IMR-90 (cell line): Measurements from ENCODE around the gene C19orf85. TPM values are rescaled to one million over a fixed set of nuclear protein-coding genes. Genes with fewer than 3 reads are reported as not detected.

ENCODE experiments used
- ATAC-seq: fragments of 200-7000 bp; cut with Tn5 transposase; 2 replicates; pipeline ENCODE4 v1.9.1; 2020; ENCODE audit warnings: low read depth, mild to moderate bottlenecking, moderate library complexity
- BruUV-seq: library from RNA; stranded (reverse); fragments of 400-500 nt; replicated peaks from 2 replicates; lab custom pipeline; 2021; lab: Mats Ljungman, UMichigan
- CTCF ChIA-PET: fragments of 300-600 bp; formaldehyde crosslinking; extraction: SDS; loops from one replicate; lab custom pipeline; 2021; ENCODE audit warnings: antibody characterized with exemption; lab: Yijun Ruan, JAX
- POLR2A ChIA-PET: fragments of 300-600 bp; sonication (Branson Sonifier 250); formaldehyde crosslinking; loops from one replicate; lab custom pipeline; 2022; ENCODE audit warnings: antibody characterized with exemption; ENCODE audit not compliant: unreplicated experiment; lab: Charles Lee
- DNase-seq: peaks from one replicate; pipeline ENCODE4 v3.0.0; 2013
- H2AFZ ChIP-seq: replicated peaks from 2 replicates; pipeline ENCODE3; 2013; ENCODE audit warnings: low read length, mild to moderate bottlenecking; ENCODE audit not compliant: poor library complexity
- H2AK5ac ChIP-seq: 2 replicates; pipeline ENCODE4 v1.6.1; 2013; ENCODE audit warnings: low read depth, low read length, inconsistent platforms
- H2AK9ac ChIP-seq: replicated peaks from 2 replicates; pipeline ENCODE3; 2013; ENCODE audit warnings: mild to moderate bottlenecking, low read depth, low read length, moderate library complexity; ENCODE audit not compliant: poor library complexity
- H2BK120ac ChIP-seq: 2 replicates; pipeline ENCODE4 v1.6.1; 2013; ENCODE audit warnings: low read depth, low read length, inconsistent platforms
- H2BK15ac ChIP-seq: 3 replicates; pipeline ENCODE4 v1.6.1; 2013; ENCODE audit warnings: low read depth, low read length, inconsistent platforms
- H2BK20ac ChIP-seq: 2 replicates; pipeline ENCODE4 v1.6.1; 2013; ENCODE audit warnings: low read depth, mild to moderate bottlenecking, inconsistent platforms, low read length, moderate library complexity
- H2BK5ac ChIP-seq: 2 replicates; pipeline ENCODE4 v1.6.1; 2013; ENCODE audit warnings: mild to moderate bottlenecking, low read depth, low read length, inconsistent platforms; ENCODE audit not compliant: poor library complexity, severe bottlenecking
- H3K14ac ChIP-seq: replicated peaks from 2 replicates; pipeline ENCODE4 v1.6.1; 2013; ENCODE audit warnings: low read depth, low read length, inconsistent platforms
- H3K18ac ChIP-seq: 2 replicates; pipeline ENCODE4 v1.6.1; 2013; ENCODE audit warnings: low read depth, low read length, control low read depth
- H3K23ac ChIP-seq: 2 replicates; pipeline ENCODE4 v1.6.1; 2013; ENCODE audit warnings: low read depth, low read length, inconsistent platforms
- H3K27ac ChIP-seq: 2 replicates; pipeline ENCODE4 v1.5.1; 2013; ENCODE audit warnings: mild to moderate bottlenecking, control low read depth, low read length; ENCODE audit not compliant: insufficient read depth
- H3K27me3 ChIP-seq: 2 replicates; pipeline ENCODE4 v1.6.1; 2013; ENCODE audit warnings: low read length; ENCODE audit not compliant: control insufficient read depth, insufficient read depth
- H3K36me3 ChIP-seq: 2 replicates; pipeline ENCODE4 v1.6.1; 2013; ENCODE audit warnings: low read length, mixed read lengths; ENCODE audit not compliant: control insufficient read depth, insufficient read depth
- H3K4ac ChIP-seq: 2 replicates; pipeline ENCODE4 v1.6.1; 2013; ENCODE audit warnings: low read depth, low read length, inconsistent platforms
- H3K4me1 ChIP-seq: 2 replicates; pipeline ENCODE4 v1.6.1; 2013; ENCODE audit warnings: low read length, mixed read lengths; ENCODE audit not compliant: control insufficient read depth, insufficient read depth
- H3K4me2 ChIP-seq: 2 replicates; pipeline ENCODE4 v1.6.1; 2013; ENCODE audit warnings: low read depth, mild to moderate bottlenecking, control low read depth, low read length, moderate library complexity
- H3K4me3 ChIP-seq: 2 replicates; pipeline ENCODE4 v1.5.1; 2013; ENCODE audit warnings: low read depth, mild to moderate bottlenecking, control low read depth, low read length, moderate library complexity; ENCODE audit not compliant: insufficient read depth
- H3K56ac ChIP-seq: 2 replicates; pipeline ENCODE4 v1.6.1; 2013; ENCODE audit warnings: low read length, inconsistent platforms; ENCODE audit not compliant: insufficient read depth; ENCODE audit errors: extremely low read depth
- H3K79me1 ChIP-seq, 2 experiments: 2 replicates each; pipeline ENCODE4 v1.6.1; 2013; ENCODE audit warnings: low read length in 2 of 2, inconsistent platforms in 1 of 2, low read depth in 1 of 2
- H3K9ac ChIP-seq: 2 replicates; pipeline ENCODE4 v1.6.1; 2013; ENCODE audit warnings: low read depth, low read length, control low read depth
- H3K9me1 ChIP-seq: 2 replicates; pipeline ENCODE4 v1.6.1; 2013; ENCODE audit warnings: low read length, inconsistent platforms; ENCODE audit not compliant: insufficient read depth
- H3K9me3 ChIP-seq: 2 replicates; pipeline ENCODE4 v1.6.1; 2013; ENCODE audit warnings: low read length; ENCODE audit not compliant: control insufficient read depth, insufficient read depth
- H4K20me1 ChIP-seq: 2 replicates; pipeline ENCODE4 v1.6.1; 2013; ENCODE audit warnings: low read length, inconsistent platforms; ENCODE audit not compliant: insufficient read depth
- H4K5ac ChIP-seq: 2 replicates; pipeline ENCODE4 v1.6.1; 2013; ENCODE audit warnings: mild to moderate bottlenecking, low read depth, low read length, control low read depth
- H4K8ac ChIP-seq, 2 experiments: 2 replicates each; pipeline ENCODE4 v1.6.1; 2013; ENCODE audit warnings: low read depth in 2 of 2, low read length in 2 of 2, control low read depth in 1 of 2, inconsistent platforms in 1 of 2
- H4K91ac ChIP-seq: 2 replicates; pipeline ENCODE4 v1.6.1; 2013; ENCODE audit warnings: low read depth, low read length, inconsistent platforms; ENCODE audit not compliant: insufficient read depth
- CHD1 ChIP-seq: IDR thresholded peaks from 2 replicates; pipeline ENCODE4 v1.6.1; 2012; ENCODE audit warnings: low read depth, low read length, improper control_type of control experiment
- MAZ ChIP-seq: IDR thresholded peaks from 2 replicates; pipeline ENCODE4 v1.6.1; 2012; ENCODE audit warnings: low read depth, mild to moderate bottlenecking, low read length, improper control_type of control experiment, moderate library complexity, borderline replicate concordance
- MXI1 ChIP-seq: IDR thresholded peaks from 2 replicates; pipeline ENCODE4 v1.6.1; 2012; ENCODE audit warnings: low read depth, mild to moderate bottlenecking, low read length, moderate library complexity, borderline replicate concordance
- WGBS, 2 experiments: methylation state at CpG; one replicate each; pipeline versions ENCODE4 v1.1.5 to v1.1.7; 2013; ENCODE audit warnings: missing lambda C conversion rate in 2 of 2; ENCODE audit not compliant: insufficient read length in 1 of 2; ENCODE audit errors: extremely low coverage in 2 of 2; 5-methylcytosine and 5-hydroxymethylcytosine counted together
- dilution Hi-C: fragments of 300-500 bp; cut with HindIII; formaldehyde crosslinking; loops from one replicate; pipeline ENCODE4 v1.14.3; 2018; ENCODE audit warnings: low sequenced_read_pairs; ENCODE audit not compliant: unreplicated experiment
- in situ Hi-C: fragments of 300-500 bp; cut with MboI; formaldehyde crosslinking; loops from 3 replicates; pipeline ENCODE4 v1.14.3; 2019; ENCODE audit warnings: low sequenced_read_pairs, inconsistent platforms, mixed read lengths
- intact Hi-C: fragments of 100-400 bp; cut with micrococcal nuclease; formaldehyde crosslinking; loops from 2 replicates; pipeline ENCODE4 v1.10.0; 2022
- polyA plus RNA-seq, 3 experiments: library from polyadenylated mRNA; depleted of rRNA; stranded (reverse); fragments of >200 nt; gene quantifications; 2 replicates each; pipeline ENCODE4 v1.2.3, GENCODE V29; 2012; ENCODE audit warnings: low replicate concordance in 1 of 3
- total RNA-seq: library from RNA; depleted of rRNA; stranded (reverse); fragments of >200 nt; gene quantifications from 2 replicates; pipeline ENCODE4 v1.2.3, GENCODE V29; 2012

The C19orf85 gene
- total and polyA plus RNA-seq, 2 of the 4 experiments (the other 2 are of a cell fraction): not detected

DNA sequence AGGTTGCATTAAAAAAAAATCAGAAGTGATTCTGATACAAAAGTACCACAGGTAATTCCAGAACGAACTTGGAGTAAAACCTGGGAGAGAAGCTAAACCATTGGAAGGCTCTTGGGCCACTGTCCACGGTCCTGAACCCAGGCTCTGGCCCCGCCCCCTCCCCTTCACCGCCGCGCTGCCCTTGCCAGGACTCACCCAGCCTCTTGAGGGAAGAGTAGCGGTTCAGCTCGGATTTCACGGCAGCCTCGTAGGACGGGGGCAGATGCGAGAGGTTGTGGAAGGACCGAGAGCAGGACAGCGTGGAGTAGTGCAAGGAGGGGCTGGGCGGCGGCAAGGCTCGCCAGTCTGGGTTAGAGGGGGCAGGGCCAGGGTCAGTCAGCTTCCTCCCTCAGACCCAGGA, 27.1 kb downstream of the C19orf85 start:
- TF ChIP-seq MXI1 (0 out of 2 replicates have a peak, but pooled peaks have one; percentile 35), MAZ (peak; percentile 50; the same call in 1 of the 2 replicates), CHD1 (no peak)
- H3K4me2 ChIP-seq: no peak overlapping the region
- H3K9me3 ChIP-seq: peaks cover 2% of the 10 kb centered on the region; the same call in 1 of the 2 replicates
- no peak overlapping the region for H3K4me3 ChIP-seq
- ATAC-seq (peak; percentile 99), DNase-seq (peak; percentile 56)
- H3K23ac ChIP-seq: no peak overlapping the region
- in situ Hi-C loops: no loop called here
- no peak overlapping the region for H3K14ac ChIP-seq
- ChIA-PET CTCF (interaction anchor here (0.9 to 1.1 kb wide), 2 partner anchors 19 to 296 kb away, joined by 5 to 8 read pairs; no protein-coding TSS in a partner anchor), POLR2A (interaction anchor here (1.1 kb wide), 1 partner anchor 30 kb away, joined by 6 read pairs; the partner anchor contains the start of gene UBE2S)
- H3K27ac ChIP-seq: no peak overlapping the region
- H3K36me3 ChIP-seq: no peaks in the 10 kb centered on the region
- H3K27me3 ChIP-seq: peaks cover 44% of the 10 kb centered on the region
- H3K9ac ChIP-seq: no peak overlapping the region
- no peaks in the 10 kb centered on the region for H3K4me1 ChIP-seq
- H4K8ac ChIP-seq: no peak overlapping the region
- no peak overlapping the region for H2BK120ac ChIP-seq
- peak overlapping the region; percentile 52 for H2AK9ac ChIP-seq
- BruUV-seq: no TSS peak
- H2AK5ac ChIP-seq: no peak overlapping the region
- H2BK5ac ChIP-seq: no peak overlapping the region
- WGBS, 2 experiments: no CpG with 5 or more reads among the region's 17 CpGs
- no peak overlapping the region for H2BK20ac ChIP-seq
- peaks cover 11% of the 10 kb centered on the region for H3K9me1 ChIP-seq
- H4K5ac ChIP-seq: no peak overlapping the region
- intact Hi-C loops: loop anchor here (5.0 kb wide), 1 partner anchor 220 kb away; no protein-coding TSS in a partner anchor
- H3K18ac ChIP-seq: no peak overlapping the region
- H3K4ac ChIP-seq: no peak overlapping the region
- H2AFZ ChIP-seq: peak overlapping the region; percentile 67
- dilution Hi-C loops: no loop called here
- no peaks in the 10 kb centered on the region; the same call in 1 of the 2 replicates for H4K20me1 ChIP-seq
- H3K79me1 ChIP-seq: no peaks in the 10 kb centered on the region
- H4K91ac ChIP-seq: no peak overlapping the region
- no peak overlapping the region for H2BK15ac ChIP-seq
- H3K56ac ChIP-seq: no peak overlapping the region
